Activated CD8-positive, alpha-beta memory T cell treated with anti-CD3 and anti-CD28 coated beads, Interleukin-2, amount 50 U/mL, for 1 hour (primary cell): ENCODE data around the gene BCKDHA.
"Not testable (repeated sequence)": the region's sequence is repeated elsewhere in the genome, so short reads cannot be mapped to it uniquely, and the experiment has no call there.

ENCODE experiments used
- DNase-seq: peaks from one replicate; pipeline ENCODE4 v3.0.0-alpha.2; 2020; ENCODE audit errors: extremely low read depth

Gene BCKDHA

DNA sequence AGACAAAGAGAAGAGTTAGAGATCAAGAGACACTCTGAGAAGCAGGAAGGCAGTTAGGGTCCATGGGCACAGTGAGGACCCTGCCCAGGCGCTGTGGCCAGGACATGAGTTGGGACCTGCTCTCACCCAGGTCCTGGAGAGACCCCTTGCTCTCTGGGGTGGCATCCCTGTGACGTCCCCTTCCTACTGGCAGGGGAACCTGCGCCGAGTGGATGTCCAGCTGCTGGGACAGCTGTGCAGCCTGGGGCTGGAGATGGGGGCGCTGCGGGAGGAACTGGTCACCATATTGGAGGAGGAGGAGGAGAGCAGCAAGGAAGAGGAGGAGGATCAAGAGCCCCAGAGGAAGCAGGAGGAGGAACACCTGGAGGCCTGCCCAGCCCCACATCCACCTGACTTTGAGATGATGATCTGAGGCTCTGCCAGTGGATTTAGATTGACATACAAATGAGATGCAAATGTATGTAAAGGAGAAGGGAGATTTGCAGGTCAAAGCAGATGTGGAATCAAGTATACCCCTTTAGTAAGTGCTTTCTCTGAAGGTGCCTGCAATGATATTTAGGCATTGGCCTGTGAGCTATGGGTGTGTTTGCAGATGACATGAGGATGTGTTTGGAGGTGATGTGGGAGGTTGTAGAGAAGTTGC, 46.3 kb downstream of the BCKDHA start:
- DNase-seq = no peak

DNA sequence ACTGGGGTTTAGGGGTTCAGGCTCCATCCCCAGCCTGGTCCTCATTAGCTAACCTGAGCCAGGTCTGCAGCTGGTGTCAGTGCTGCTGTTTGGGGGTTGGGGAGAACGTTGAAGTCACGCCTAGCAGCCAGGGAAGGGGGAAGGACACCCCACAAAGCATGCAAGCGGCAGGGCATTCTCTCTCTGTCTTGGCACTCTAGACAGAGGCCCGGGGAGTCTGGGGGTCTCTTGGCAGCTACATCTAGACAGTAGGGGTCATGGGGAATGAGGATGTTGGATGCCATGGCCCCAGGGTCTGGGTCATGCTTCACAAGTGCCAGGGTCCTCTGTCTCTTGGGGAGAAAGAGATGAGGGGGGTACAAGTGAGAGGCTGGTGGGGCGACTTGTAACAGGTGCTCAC, 48.0 kb downstream of the BCKDHA start:
- DNase-seq = no peak

DNA sequence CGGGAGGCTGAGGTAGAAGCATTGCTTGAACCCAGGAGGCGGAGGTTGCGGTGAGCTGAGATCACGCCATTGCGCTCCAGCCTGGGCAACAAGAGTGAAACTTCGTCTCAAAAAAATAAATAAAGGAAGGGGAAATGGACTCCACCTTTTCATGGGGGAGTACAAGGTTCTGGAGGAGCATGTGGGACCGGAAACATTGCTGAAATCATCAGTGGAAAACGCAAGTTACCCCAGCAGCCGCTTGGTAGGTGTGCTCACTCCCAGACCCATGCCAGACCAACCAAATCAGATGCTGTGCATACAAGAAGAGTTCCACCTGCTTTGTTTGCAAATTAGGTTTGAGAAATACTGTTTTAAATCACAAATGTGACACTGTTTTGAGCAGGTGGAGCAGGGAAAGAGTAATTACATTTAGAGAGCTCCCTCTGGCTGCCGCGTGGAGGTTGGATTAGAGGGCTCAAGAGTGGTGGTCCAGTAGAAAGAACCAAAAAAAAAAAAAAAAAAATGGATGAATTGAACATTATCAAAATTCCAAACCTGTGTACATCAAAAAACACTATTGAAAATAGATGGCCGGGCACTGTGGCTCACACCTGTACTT, 50.2 kb downstream of the BCKDHA start:
- DNase-seq = no peak

DNA sequence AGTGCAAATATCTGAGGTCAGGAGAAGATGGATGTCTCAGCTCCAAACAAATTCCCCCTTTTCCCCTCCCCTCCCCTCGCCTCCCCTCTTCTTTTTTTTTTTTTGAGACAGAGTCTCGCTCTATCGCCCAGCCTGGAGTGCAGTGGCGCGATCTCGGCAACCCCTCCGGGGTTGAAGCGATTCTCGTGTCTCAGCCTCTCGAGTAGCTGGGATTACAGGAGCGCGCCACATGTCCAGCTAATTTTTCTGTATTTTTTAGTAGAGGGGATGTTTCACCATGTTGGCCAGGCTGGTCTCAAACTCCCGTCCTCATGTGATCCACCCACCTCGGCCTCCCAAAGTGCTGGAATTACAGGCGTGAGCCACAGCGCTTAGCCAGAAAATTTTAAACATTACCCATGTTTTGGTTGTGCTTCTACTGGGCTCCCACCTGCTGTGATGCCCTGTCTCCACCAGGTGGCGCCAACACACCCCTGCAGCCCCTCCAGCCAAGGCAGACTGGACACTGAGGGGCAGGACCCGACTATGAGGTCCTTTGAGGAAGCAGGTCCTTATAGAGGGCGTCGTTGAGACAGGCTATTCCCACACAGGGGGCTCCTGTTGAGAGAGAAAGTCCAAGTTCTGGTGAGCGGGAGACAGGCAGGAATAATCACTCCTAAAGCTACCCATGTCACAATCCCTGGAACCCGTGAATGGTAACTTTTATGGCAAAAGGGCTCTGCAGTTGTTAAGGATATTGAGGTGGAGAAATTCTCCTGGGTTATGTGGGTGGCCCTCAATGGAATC, 51.7 kb downstream of the BCKDHA start:
- no peak for DNase-seq

- DNase-seq = no peak
Observed at GRCh38 chr19:41449865-41450178, 52.2 kb downstream of the BCKDHA start.

GRCh38 chr19:41452584-41453275, 55.1 kb downstream of the BCKDHA start:
- DNase-seq = no peak

DNA sequence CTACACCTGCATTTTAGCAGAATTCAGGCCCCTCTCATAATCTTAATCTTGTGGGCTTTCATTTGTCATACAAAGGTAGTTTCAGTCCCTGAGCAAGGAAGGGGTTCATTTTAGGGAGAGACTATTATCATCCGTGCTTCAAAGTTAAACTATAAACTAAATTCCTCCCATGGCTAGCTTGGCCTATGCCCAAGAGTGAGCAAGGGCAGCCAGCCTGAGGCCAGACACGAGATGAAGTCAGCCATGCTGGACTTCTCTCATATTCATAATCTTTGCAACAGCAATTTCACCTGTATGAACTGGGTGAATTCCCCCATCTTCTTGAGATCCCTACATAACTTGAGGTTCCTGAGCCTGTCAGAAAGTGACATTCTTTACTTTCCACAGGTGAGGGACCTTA, 58.3 kb downstream of the BCKDHA start:
- DNase-seq = no peak

GRCh38 chr19:41456342-41456918, 58.8 kb downstream of the BCKDHA start:
- DNase-seq = no peak

GRCh38 chr19:41457241-41457640, 59.6 kb downstream of the BCKDHA start:
- no peak for DNase-seq

DNA sequence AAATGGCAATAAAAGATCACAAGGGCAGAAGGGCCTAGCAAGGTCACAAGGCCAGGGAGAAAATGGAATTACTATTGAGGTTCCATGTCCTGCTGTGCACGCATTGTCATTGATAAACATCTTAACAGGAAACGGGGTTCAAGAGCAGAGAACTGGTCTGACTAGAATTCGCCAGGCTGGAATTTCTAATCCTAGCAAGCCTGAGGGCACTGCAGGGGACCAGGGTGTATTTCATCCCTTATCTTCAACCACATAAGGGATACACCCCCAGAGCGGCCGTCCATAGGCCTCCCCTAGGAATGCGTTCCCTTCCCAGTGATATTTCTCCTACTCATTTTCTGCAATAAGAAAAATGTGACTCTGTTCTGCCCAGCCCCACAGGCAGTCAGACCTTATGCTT, 64.9 kb downstream of the BCKDHA start:
- no peak for DNase-seq

DNA sequence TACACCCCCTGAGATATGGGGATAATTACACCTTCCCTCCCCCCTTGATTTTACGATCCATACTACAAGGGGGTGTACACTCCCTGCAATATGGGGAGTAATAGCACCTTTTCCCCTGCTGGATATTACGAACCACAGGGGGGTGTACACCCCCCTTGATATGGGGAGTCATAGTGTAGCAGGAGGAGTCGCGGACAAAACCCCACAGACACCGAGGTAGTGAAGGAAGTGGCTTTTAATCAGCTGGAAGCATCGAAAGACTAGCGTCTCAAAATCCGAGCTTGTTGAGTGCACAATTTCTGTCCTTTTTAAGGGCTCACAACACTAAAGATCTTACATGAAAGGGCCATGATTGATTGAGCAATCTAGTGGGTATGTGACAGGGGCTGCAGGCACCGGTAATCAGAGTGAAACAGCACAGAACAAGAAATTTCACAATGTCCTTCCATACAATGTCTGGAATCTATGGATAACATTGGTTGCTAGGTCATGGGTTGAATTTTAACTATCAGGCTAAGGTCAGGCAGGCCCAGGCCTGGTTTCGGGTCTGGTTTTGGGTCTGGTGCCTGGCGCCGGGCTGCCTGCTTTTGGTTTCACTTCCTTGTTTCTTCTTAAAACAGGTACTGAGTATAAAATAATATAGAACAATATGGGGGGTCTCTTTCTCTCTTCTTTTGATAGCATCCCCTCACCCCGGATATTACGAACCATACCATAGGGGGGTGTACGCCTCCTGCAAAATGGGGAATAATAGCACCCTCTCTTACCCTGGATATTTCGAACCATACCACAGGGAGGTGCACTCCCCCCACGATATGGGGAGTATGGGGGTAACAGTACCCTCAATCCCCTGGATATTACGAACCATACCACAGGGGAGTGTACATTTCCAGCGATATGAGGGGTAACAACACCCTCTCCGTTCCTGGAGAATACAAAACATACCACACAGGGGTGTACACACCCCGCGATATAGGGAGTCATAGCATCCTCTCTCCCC, 65.9 kb downstream of the BCKDHA start:
- DNase-seq = not testable (repeated sequence)
